WTC11 (cell line): ENCODE data around the gene EXOC3L4. TPM values are rescaled to one million over a fixed set of nuclear protein-coding genes. Genes with fewer than 3 reads are reported as not detected.

Experiments used
- ATF3 ChIP-seq: sonication (generic); formaldehyde crosslinking; conservative IDR thresholded peaks from 2 replicates; pipeline ENCODE4 v1.8.1; 2022; ENCODE audit warnings: mild to moderate bottlenecking, missing genetic modification reagents
- CBFB ChIP-seq: sonication (generic); formaldehyde crosslinking; IDR thresholded peaks from 2 replicates; pipeline ENCODE4 v1.8.1; 2022; ENCODE audit warnings: mild to moderate bottlenecking, low read depth, missing genetic modification reagents
- CREB1 ChIP-seq: sonication (generic); formaldehyde crosslinking; IDR thresholded peaks from 2 replicates; pipeline ENCODE4 v1.8.0; 2023; ENCODE audit warnings: mild to moderate bottlenecking, missing genetic modification reagents
- ETV6 ChIP-seq: sonication (generic); formaldehyde crosslinking; IDR thresholded peaks from 2 replicates; pipeline ENCODE4 v1.8.1; 2022; ENCODE audit warnings: mild to moderate bottlenecking, missing genetic modification reagents
- FOXK1 ChIP-seq: sonication (generic); formaldehyde crosslinking; IDR thresholded peaks from 2 replicates; pipeline ENCODE4 v1.8.0; 2022; ENCODE audit warnings: mild to moderate bottlenecking, moderate library complexity, missing genetic modification reagents
- GRHL2 ChIP-seq: fragments of 250-450 bp; sonication (Bioruptor Pico); IDR thresholded peaks from 2 replicates; pipeline ENCODE4 v1.8.0; 2022; ENCODE audit warnings: mild to moderate bottlenecking, moderate library complexity; ENCODE audit not compliant: insufficient replicate concordance, severe bottlenecking
- HMGA2 ChIP-seq: fragments of 250-450 bp; sonication (Bioruptor Pico); IDR thresholded peaks from 2 replicates; pipeline ENCODE4 v1.4.0; 2021; ENCODE audit warnings: mild to moderate bottlenecking, moderate library complexity
- JAZF1 ChIP-seq: fragments of 250-450 bp; sonication (Bioruptor Pico); IDR thresholded peaks from 2 replicates; pipeline ENCODE4 v1.9.0; 2021; ENCODE audit warnings: moderate library complexity, mild to moderate bottlenecking, inconsistent platforms
- MAX ChIP-seq: sonication (generic); formaldehyde crosslinking; IDR thresholded peaks from 2 replicates; pipeline ENCODE4 v1.8.0; 2022; ENCODE audit warnings: mild to moderate bottlenecking, missing genetic modification reagents
- PRDM15 ChIP-seq: sonication (generic); formaldehyde crosslinking; IDR thresholded peaks from 2 replicates; pipeline ENCODE4 v1.8.0; 2022; ENCODE audit warnings: missing genetic modification reagents
- SMAD3 ChIP-seq: sonication (generic); formaldehyde crosslinking; IDR thresholded peaks from 2 replicates; pipeline ENCODE4 v1.8.0; 2022; ENCODE audit warnings: missing genetic modification reagents, mild to moderate bottlenecking, borderline replicate concordance
- ZBTB21 ChIP-seq: sonication (generic); formaldehyde crosslinking; IDR thresholded peaks from 2 replicates; pipeline ENCODE4 v1.8.1; 2023; ENCODE audit warnings: mild to moderate bottlenecking, missing genetic modification reagents, borderline replicate concordance
- ZNF317 ChIP-seq: sonication (generic); formaldehyde crosslinking; IDR thresholded peaks from 2 replicates; pipeline ENCODE4 v1.8.1; 2023; ENCODE audit warnings: low read depth, mild to moderate bottlenecking, moderate library complexity, missing genetic modification reagents, borderline replicate concordance
- total RNA-seq: library from RNA; stranded (reverse); gene quantifications from 3 replicates; pipeline ENCODE4 v1.2.3, GENCODE V29; 2021
- TF ChIP-seq, protein P1 (sequence below): sonication (generic); formaldehyde crosslinking; IDR thresholded peaks from 2 replicates; pipeline ENCODE4 v1.8.0; 2022; ENCODE audit warnings: mild to moderate bottlenecking, missing genetic modification reagents
- TF ChIP-seq, protein P2 (sequence below): sonication (generic); formaldehyde crosslinking; conservative IDR thresholded peaks from 2 replicates; pipeline ENCODE4 v1.8.1; 2023; ENCODE audit warnings: mild to moderate bottlenecking, low read depth, missing genetic modification reagents, moderate library complexity
- TF ChIP-seq, protein P3 (sequence below): sonication (generic); formaldehyde crosslinking; IDR thresholded peaks from 2 replicates; pipeline ENCODE4 v1.8.1; 2023; ENCODE audit warnings: mild to moderate bottlenecking, missing genetic modification reagents, moderate library complexity
- TF ChIP-seq, protein P4 (sequence below): sonication (generic); formaldehyde crosslinking; IDR thresholded peaks from 2 replicates; pipeline ENCODE4 v1.8.1; 2023; ENCODE audit warnings: mild to moderate bottlenecking, moderate library complexity, missing genetic modification reagents

Gene EXOC3L4
- total RNA-seq, 1 experiment from 2014 or later, result 0.42 TPM

DNA sequence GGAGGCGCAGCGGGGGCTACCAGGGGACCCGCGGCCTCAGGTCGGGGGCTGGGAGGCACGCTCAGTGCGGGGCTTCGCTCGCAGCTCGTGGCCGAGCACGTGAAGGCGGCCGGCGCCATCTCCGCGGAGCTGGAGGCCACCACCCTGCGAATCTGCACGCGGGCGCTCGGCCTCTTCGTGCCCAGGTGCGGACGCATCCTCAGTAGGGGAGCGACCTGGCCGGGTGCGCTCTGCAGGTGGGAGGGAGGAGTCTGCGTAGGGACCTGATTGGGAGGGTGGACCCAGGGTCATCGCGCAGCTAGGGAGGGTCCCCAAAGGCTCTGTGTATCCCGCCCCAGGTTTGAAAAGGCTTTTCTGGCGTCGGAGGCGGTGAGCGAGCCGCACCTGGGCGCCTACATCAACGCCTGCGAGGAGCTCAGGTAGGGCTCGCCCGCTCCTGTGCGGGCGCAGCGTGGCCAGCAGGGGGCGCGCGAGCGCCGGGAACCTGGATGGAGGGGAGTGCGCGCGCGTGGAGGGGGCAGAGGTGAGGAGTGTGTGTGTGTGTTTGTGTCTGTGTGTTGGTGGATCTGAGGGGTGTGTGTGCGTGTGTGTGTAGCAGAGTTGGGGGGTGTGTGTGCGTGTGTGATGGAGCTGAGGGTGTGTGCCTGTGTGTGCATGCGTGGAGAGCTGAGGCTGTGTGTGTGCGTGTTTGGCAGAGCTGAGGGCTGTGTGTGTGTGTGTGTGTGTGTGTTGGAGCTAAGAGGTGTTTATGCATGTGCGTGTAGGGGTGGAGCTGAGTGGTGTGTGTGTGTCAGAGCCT, 10.3 kb downstream of the EXOC3L4 start (continued):
- TF ChIP-seq PRDM15, result peak; percentile 44; the same call in 1 of the 2 replicates
- TF ChIP-seq HMGA2, result no peak
- TF ChIP-seq ETV6 (CRISPR knock-in tag), result no peak
- peak; percentile 45; the same call in 1 of the 2 replicates for TF ChIP-seq FOXK1 (CRISPR knock-in tag)
- no peak; the same call in 1 of the 2 replicates for TF ChIP-seq ZBTB21 (CRISPR knock-in tag)
- TF ChIP-seq, protein P1, sequence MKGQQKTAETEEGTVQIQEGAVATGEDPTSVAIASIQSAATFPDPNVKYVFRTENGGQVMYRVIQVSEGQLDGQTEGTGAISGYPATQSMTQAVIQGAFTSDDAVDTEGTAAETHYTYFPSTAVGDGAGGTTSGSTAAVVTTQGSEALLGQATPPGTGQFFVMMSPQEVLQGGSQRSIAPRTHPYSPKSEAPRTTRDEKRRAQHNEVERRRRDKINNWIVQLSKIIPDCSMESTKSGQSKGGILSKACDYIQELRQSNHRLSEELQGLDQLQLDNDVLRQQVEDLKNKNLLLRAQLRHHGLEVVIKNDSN (CRISPR knock-in tag), result peak; percentile 61
- TF ChIP-seq SMAD3, result no peak
- TF ChIP-seq, protein P2, sequence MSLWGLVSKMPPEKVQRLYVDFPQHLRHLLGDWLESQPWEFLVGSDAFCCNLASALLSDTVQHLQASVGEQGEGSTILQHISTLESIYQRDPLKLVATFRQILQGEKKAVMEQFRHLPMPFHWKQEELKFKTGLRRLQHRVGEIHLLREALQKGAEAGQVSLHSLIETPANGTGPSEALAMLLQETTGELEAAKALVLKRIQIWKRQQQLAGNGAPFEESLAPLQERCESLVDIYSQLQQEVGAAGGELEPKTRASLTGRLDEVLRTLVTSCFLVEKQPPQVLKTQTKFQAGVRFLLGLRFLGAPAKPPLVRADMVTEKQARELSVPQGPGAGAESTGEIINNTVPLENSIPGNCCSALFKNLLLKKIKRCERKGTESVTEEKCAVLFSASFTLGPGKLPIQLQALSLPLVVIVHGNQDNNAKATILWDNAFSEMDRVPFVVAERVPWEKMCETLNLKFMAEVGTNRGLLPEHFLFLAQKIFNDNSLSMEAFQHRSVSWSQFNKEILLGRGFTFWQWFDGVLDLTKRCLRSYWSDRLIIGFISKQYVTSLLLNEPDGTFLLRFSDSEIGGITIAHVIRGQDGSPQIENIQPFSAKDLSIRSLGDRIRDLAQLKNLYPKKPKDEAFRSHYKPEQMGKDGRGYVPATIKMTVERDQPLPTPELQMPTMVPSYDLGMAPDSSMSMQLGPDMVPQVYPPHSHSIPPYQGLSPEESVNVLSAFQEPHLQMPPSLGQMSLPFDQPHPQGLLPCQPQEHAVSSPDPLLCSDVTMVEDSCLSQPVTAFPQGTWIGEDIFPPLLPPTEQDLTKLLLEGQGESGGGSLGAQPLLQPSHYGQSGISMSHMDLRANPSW (CRISPR knock-in tag), result no peak
- TF ChIP-seq ATF3 (CRISPR knock-in tag), result no peak
- TF ChIP-seq CREB1, result no peak
- no peak for TF ChIP-seq ZNF317 (CRISPR knock-in tag)
- TF ChIP-seq GRHL2, result no peak
- TF ChIP-seq JAZF1 (CRISPR knock-in tag), result no peak
- TF ChIP-seq, protein P3, sequence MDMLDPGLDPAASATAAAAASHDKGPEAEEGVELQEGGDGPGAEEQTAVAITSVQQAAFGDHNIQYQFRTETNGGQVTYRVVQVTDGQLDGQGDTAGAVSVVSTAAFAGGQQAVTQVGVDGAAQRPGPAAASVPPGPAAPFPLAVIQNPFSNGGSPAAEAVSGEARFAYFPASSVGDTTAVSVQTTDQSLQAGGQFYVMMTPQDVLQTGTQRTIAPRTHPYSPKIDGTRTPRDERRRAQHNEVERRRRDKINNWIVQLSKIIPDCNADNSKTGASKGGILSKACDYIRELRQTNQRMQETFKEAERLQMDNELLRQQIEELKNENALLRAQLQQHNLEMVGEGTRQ (CRISPR knock-in tag), result no peak
- peak; percentile 97 for TF ChIP-seq MAX
- TF ChIP-seq CBFB (CRISPR knock-in tag), result no peak
- TF ChIP-seq, protein P4, sequence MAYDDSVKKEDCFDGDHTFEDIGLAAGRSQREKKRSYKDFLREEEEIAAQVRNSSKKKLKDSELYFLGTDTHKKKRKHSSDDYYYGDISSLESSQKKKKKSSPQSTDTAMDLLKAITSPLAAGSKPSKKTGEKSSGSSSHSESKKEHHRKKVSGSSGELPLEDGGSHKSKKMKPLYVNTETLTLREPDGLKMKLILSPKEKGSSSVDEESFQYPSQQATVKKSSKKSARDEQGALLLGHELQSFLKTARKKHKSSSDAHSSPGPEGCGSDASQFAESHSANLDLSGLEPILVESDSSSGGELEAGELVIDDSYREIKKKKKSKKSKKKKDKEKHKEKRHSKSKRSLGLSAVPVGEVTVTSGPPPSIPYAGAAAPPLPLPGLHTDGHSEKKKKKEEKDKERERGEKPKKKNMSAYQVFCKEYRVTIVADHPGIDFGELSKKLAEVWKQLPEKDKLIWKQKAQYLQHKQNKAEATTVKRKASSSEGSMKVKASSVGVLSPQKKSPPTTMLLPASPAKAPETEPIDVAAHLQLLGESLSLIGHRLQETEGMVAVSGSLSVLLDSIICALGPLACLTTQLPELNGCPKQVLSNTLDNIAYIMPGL (CRISPR knock-in tag), result peak; percentile 44; the same call in 1 of the 2 replicates
